ENCODE results near the gene NFATC2. TPM values are rescaled to one million over a fixed set of nuclear protein-coding genes. Genes with fewer than 3 reads are reported as not detected.

NFATC2 gene
- total RNA-seq, 1 donor from 2014 or later, result 0.89 TPM

GRCh38 chr20:51560550-51561307, 18.2 kb upstream of the NFATC2 start:
- Mint-ChIP-seq H3K4me3 (ENCODE audit: unreplicated experiment) (peak overlapping the region; percentile 60), H3K27ac (ENCODE audit: unreplicated experiment) (peak overlapping the region; percentile 61), H3K9me3 (ENCODE audit: unreplicated experiment) (no peaks in the 10 kb centered on the region), H3K4me1 (ENCODE audit: unreplicated experiment) (peaks cover 35% of the 10 kb centered on the region), H3K36me3 (ENCODE audit: unreplicated experiment) (no peaks in the 10 kb centered on the region), H3K27me3 (ENCODE audit: unreplicated experiment) (peaks cover 8% of the 10 kb centered on the region)
- no peak for DNase-seq (ENCODE audit: extremely low spot score, unreplicated experiment)
- no peak for TF ChIP-seq CTCF (IDR thresholded peaks at IDR 0.05)

GRCh38 chr20:51560042-51560441, 17.5 kb upstream of the NFATC2 start:
- Mint-ChIP-seq H3K4me1 (ENCODE audit: unreplicated experiment) (peaks cover 31% of the 10 kb centered on the region), H3K36me3 (ENCODE audit: unreplicated experiment) (no peaks in the 10 kb centered on the region), H3K4me3 (ENCODE audit: unreplicated experiment) (no peak overlapping the region)

GRCh38 chr20:51554538-51555165, 12.1 kb upstream of the NFATC2 start:
- no peak for DNase-seq (ENCODE audit: extremely low spot score, unreplicated experiment)
- H3K27ac Mint-ChIP-seq (ENCODE audit: unreplicated experiment), result no peak overlapping the region
- peaks cover under 1% of the 10 kb centered on the region for H3K27me3 Mint-ChIP-seq (ENCODE audit: unreplicated experiment)
- no peak overlapping the region for H3K4me3 Mint-ChIP-seq (ENCODE audit: unreplicated experiment)
- no peaks in the 10 kb centered on the region for H3K4me1 Mint-ChIP-seq (ENCODE audit: unreplicated experiment)
- no peak for TF ChIP-seq CTCF (IDR thresholded peaks at IDR 0.05)
- no peaks in the 10 kb centered on the region for H3K36me3 Mint-ChIP-seq (ENCODE audit: unreplicated experiment)
- no peaks in the 10 kb centered on the region for H3K9me3 Mint-ChIP-seq (ENCODE audit: unreplicated experiment)

More at GRCh38 chr20:51560042-51560441, 17.5 kb upstream of the NFATC2 start:
- Mint-ChIP-seq H3K27me3 (ENCODE audit: unreplicated experiment) (peaks cover 8% of the 10 kb centered on the region), H3K9me3 (ENCODE audit: unreplicated experiment) (no peaks in the 10 kb centered on the region), H3K27ac (ENCODE audit: unreplicated experiment) (no peak overlapping the region)
- no peak for TF ChIP-seq CTCF (IDR thresholded peaks at IDR 0.05)
- no peak for DNase-seq (ENCODE audit: extremely low spot score, unreplicated experiment)

GRCh38 chr20:51553897-51554486, 11.5 kb upstream of the NFATC2 start:
- Mint-ChIP-seq H3K4me1 (ENCODE audit: unreplicated experiment) (no peaks in the 10 kb centered on the region), H3K4me3 (ENCODE audit: unreplicated experiment) (no peak overlapping the region), H3K36me3 (ENCODE audit: unreplicated experiment) (no peaks in the 10 kb centered on the region), H3K9me3 (ENCODE audit: unreplicated experiment) (no peaks in the 10 kb centered on the region), H3K27me3 (ENCODE audit: unreplicated experiment) (no peaks in the 10 kb centered on the region), H3K27ac (ENCODE audit: unreplicated experiment) (no peak overlapping the region)
- DNase-seq (ENCODE audit: extremely low spot score, unreplicated experiment), result no peak
- no peak for TF ChIP-seq CTCF (IDR thresholded peaks at IDR 0.05)

DNA sequence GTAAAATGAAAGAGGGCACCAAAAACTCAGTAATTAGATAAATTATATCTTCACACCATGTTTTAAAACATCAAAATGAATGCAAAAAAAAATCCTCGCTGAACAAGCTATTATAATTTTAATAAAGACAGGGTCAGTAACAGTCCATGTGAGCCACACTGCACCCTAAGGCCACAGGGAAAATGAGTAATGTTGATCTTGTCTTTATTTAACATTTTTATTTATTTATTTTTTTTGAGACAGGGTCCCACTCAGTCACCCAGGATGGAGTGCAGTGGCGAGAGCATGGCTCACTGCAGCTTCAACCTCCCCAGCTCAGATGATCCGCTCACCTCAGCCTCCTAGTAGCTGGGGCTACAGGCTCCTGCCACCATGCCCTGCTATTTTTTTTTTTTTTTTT, 8.7 kb upstream of the NFATC2 start:
- Mint-ChIP-seq H3K4me1 (ENCODE audit: unreplicated experiment) (no peaks in the 10 kb centered on the region), H3K27ac (ENCODE audit: unreplicated experiment) (no peak overlapping the region), H3K9me3 (ENCODE audit: unreplicated experiment) (no peaks in the 10 kb centered on the region), H3K36me3 (ENCODE audit: unreplicated experiment) (no peaks in the 10 kb centered on the region), H3K27me3 (ENCODE audit: unreplicated experiment) (peaks cover 10% of the 10 kb centered on the region), H3K4me3 (ENCODE audit: unreplicated experiment) (no peak overlapping the region)
- no peak for DNase-seq (ENCODE audit: extremely low spot score, unreplicated experiment)
- no peak for TF ChIP-seq CTCF (IDR thresholded peaks at IDR 0.05)

All from osteocyte (in vitro differentiated cells).